Neural cell (in vitro differentiated cells): ENCODE results near the gene TMEM218.

Source experiments
- EZH2 ChIP-seq: fragments of 200-600, 300-800 bp; shearing (Covaris generic), sonication (generic); IDR thresholded peaks from 2 replicates; pipeline ENCODE4 v1.6.1; 2014; ENCODE audit warnings: antibody characterized with exemption, low read length, borderline replicate concordance, mild to moderate bottlenecking; ENCODE audit not compliant: insufficient read depth, poor library complexity, severe bottlenecking
- SMC3 ChIP-seq: fragments of 450-650 bp; conservative IDR thresholded peaks from 2 replicates; pipeline ENCODE4 v1.6.1; 2014; ENCODE audit warnings: antibody characterized with exemption, mild to moderate bottlenecking, moderate library complexity; ENCODE audit not compliant: poor library complexity
- TF ChIP-seq, protein P1 (sequence below): fragments of 450-650 bp; IDR thresholded peaks from 2 replicates; pipeline ENCODE4 v1.5.1; 2014; ENCODE audit warnings: antibody characterized with exemption, mild to moderate bottlenecking, moderate library complexity; ENCODE audit not compliant: poor library complexity, severe bottlenecking

GRCh38 chr11:125056931-125057692 is 54.3 kb downstream of the TMEM218 start:
- TF ChIP-seq SMC3 (no peak), EZH2 (no peak)
- TF ChIP-seq, protein P1, sequence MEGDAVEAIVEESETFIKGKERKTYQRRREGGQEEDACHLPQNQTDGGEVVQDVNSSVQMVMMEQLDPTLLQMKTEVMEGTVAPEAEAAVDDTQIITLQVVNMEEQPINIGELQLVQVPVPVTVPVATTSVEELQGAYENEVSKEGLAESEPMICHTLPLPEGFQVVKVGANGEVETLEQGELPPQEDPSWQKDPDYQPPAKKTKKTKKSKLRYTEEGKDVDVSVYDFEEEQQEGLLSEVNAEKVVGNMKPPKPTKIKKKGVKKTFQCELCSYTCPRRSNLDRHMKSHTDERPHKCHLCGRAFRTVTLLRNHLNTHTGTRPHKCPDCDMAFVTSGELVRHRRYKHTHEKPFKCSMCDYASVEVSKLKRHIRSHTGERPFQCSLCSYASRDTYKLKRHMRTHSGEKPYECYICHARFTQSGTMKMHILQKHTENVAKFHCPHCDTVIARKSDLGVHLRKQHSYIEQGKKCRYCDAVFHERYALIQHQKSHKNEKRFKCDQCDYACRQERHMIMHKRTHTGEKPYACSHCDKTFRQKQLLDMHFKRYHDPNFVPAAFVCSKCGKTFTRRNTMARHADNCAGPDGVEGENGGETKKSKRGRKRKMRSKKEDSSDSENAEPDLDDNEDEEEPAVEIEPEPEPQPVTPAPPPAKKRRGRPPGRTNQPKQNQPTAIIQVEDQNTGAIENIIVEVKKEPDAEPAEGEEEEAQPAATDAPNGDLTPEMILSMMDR: no peak
